RCC 7860 (cell line): ENCODE data around the gene NOS3.
"Not testable (repeated sequence)": the region's sequence is repeated elsewhere in the genome, so short reads cannot be mapped to it uniquely, and the experiment has no call there.

Experiments
- DNase-seq: peaks from one replicate; pipeline ENCODE4 v3.0.0-alpha.2; 2015; ENCODE audit warnings: low spot score
- FAIRE-seq: peaks from 2 replicates; lab custom pipeline; 2012; peaks lifted over from hg19 to GRCh38; lab: Jason Lieb, UNC

Gene NOS3

GRCh38 chr7:151032936-151033863 is 42.4 kb downstream of the NOS3 start:
- FAIRE-seq (no peak), DNase-seq (no peak)

- DNase-seq (no peak), FAIRE-seq (no peak)
Observed at GRCh38 chr7:151033864-151034249, 43.0 kb downstream of the NOS3 start.

- DNase-seq (no peak), FAIRE-seq (no peak)
Observed at GRCh38 chr7:151034312-151035025, 43.7 kb downstream of the NOS3 start.

- FAIRE-seq (no peak), DNase-seq (no peak)
Observed at GRCh38 chr7:151035026-151035717, 44.4 kb downstream of the NOS3 start.

- FAIRE-seq (no peak), DNase-seq (no peak)
Observed at GRCh38 chr7:151035902-151036301, 45.1 kb downstream of the NOS3 start.

GRCh38 chr7:151038951-151039849 is 48.4 kb downstream of the NOS3 start:
- FAIRE-seq, result peak; percentile 98
- peak; percentile 100 for DNase-seq

GRCh38 chr7:151039850-151040548 is 49.2 kb downstream of the NOS3 start:
- no peak for DNase-seq
- FAIRE-seq, result no peak

GRCh38 chr7:151040616-151041375 is 50.0 kb downstream of the NOS3 start:
- no peak for FAIRE-seq

GRCh38 chr7:151043449-151043848 is 52.6 kb downstream of the NOS3 start:
- not testable (repeated sequence) for DNase-seq, FAIRE-seq

More at GRCh38 chr7:151040616-151041375, 50.0 kb downstream of the NOS3 start:
- no peak for DNase-seq

- DNase-seq (no peak), FAIRE-seq (no peak)
Observed at GRCh38 chr7:151043959-151044358, 53.1 kb downstream of the NOS3 start.

- no peak for DNase-seq
- FAIRE-seq, result no peak
Observed at GRCh38 chr7:151045262-151045661, 54.4 kb downstream of the NOS3 start.

GRCh38 chr7:151045967-151046366 is 55.1 kb downstream of the NOS3 start:
- no peak for FAIRE-seq

GRCh38 chr7:151046603-151047573 is 56.1 kb downstream of the NOS3 start:
- DNase-seq (peak; percentile 3), FAIRE-seq (no peak)

More at GRCh38 chr7:151045967-151046366, 55.1 kb downstream of the NOS3 start:
- DNase-seq, result no peak

- no peak for FAIRE-seq
- DNase-seq, result no peak
Observed at GRCh38 chr7:151047976-151048815, 57.4 kb downstream of the NOS3 start, which contains the start of gene ASIC3. ASIC3 (plus strand) TSS chr7:151048531; CDS start chr7:151048886, 355 bp downstream.

GRCh38 chr7:151048911-151049463 is 58.2 kb downstream of the NOS3 start:
- DNase-seq, result no peak
- FAIRE-seq, result no peak

GRCh38 chr7:151051108-151051507 is 60.3 kb downstream of the NOS3 start:
- DNase-seq, result no peak
- FAIRE-seq, result no peak
